ENCODE results near the gene GREB1. TPM values are rescaled to one million over a fixed set of nuclear protein-coding genes. Genes with fewer than 3 reads are reported as not detected.

Gene GREB1
- total and polyA plus RNA-seq, 2 of the 13 experiments (the other 11 are each of a cell fraction or from before 2014, with no cell fraction given) = 31.3 to 61.2 TPM

DNA sequence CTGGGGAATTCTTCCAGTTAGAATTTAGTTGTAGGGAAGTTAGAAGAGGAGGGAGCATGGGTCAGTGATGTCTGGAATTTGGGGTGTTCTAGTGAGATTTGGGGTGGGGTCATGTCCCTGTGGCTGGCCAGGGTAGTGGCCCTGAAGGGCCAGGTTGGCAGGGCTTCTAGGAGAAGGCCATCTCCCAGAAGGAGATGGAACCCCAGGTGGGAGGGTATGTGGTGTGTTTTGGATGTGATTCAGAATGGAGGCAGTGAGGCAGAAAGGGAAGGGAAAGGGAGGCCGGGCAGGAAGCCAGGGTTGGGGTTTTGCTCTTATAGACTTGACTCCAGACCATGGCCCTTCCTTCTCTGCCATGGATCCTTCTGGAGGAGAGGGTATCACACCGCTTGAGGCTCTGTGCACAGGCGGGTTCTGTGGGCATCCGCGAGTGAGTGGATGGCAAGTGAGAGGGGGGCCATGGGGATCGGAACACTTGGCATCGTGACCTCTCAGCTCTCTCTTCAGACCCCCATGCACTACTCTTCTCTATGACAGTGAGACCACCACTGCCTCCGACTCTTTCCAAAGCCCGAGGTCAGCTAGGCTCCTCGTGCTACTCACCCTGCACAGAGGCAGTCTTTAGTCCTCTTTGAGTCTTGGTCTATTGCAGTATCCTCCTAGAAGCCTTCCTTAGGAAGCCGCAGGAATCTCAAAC lies 7.3 kb downstream of the GREB1 start:
- DNase-seq (ENCODE audit: low spot score) = no peak
- in situ Hi-C loops (cut with HindIII; ENCODE audit: extremely low pct_ligation_motif_present, low pct_unique_long_range_greater_than_20kb) = no loop called here
- Histone ChIP-seq H3K4me3 (replicated peaks in 1 of 3; ENCODE audit: insufficient read depth in 1 of 3, low read depth in 2 of 3, low read length in 3 of 3) (peak overlapping the region; percentile 54 to 72 (median 72)), H3K36me3 (replicated peaks in 1 of 2; ENCODE audit: control insufficient read depth in 1 of 2, insufficient read depth in 2 of 2, low read length in 2 of 2) (peaks cover 2 to 5% of the 10 kb centered on the region in 2 experiments; a peak in 2 of 5 replicates), H2AFZ (ENCODE audit: low read length) (no peak overlapping the region), H3K9me3 (ENCODE audit: low read length) (no peaks in the 10 kb centered on the region), H3K27ac (ENCODE audit: extremely low read length, insufficient read depth, low read length) (peak overlapping the region; percentile 88), H3K9ac (ENCODE audit: insufficient read depth, low read depth, low read length) (peak overlapping the region; percentile 73), H3K4me1 (ENCODE audit: insufficient read depth, low read length) (peaks cover 96% of the 10 kb centered on the region), H3K27me3 (ENCODE audit: control insufficient read depth in 1 of 2, insufficient read depth in 2 of 2, low read length in 2 of 2) (no peaks in the 10 kb centered on the region), H3K4me2 (ENCODE audit: low read depth, low read length) (peak overlapping the region; percentile 89), H3K79me2 (ENCODE audit: insufficient read depth, low read length) (peaks cover 86% of the 10 kb centered on the region), H4K20me1 (ENCODE audit: insufficient read depth, low read length) (peaks cover 5% of the 10 kb centered on the region)
- no peak for ATAC-seq
- intact Hi-C loops (cut with micrococcal nuclease; ENCODE audit: unreplicated experiment) = loop anchor here (2.0 kb wide), 1 partner anchor 42 kb away; no protein-coding TSS in a partner anchor
- whole genome bisulfite sequencing (ENCODE audit: low lambda C conversion rate) = 46% methylated on average over 6 of the region's 11 CpGs
- POLR2A ChIA-PET = interaction anchor here (1.2 to 7.4 kb wide), 8 partner anchors 8 to 60 kb away, joined by 3 to 102 read pairs (median 19); no protein-coding TSS in a partner anchor
- no TSS peak for BruUV-seq (replicated peaks)
- CTCF ChIA-PET (ENCODE audit: low intra/inter-chr PET ratio, low total read pairs) = no interaction called here
- no peak for FAIRE-seq
- TF ChIP-seq ELF4 (CRISPR knock-in tag; IDR thresholded peaks at IDR 0.05; ENCODE audit: borderline replicate concordance) (no peak), ZFP36L1 (CRISPR knock-in tag; IDR thresholded peaks at IDR 0.05) (no peak), REST (IDR thresholded peaks at IDR 0.05; ENCODE audit: borderline replicate concordance in 1 of 2, low read depth in 1 of 2, low read length in 2 of 2) (0 out of 4 replicates have a peak, but pooled peaks of 1 of the 2 experiments have one; percentile 4), GLI4 (CRISPR knock-in tag; IDR thresholded peaks at IDR 0.05; ENCODE audit: borderline replicate concordance) (no peak), ZNF331 (CRISPR knock-in tag; IDR thresholded peaks at IDR 0.05) (no peak), FIP1L1 (IDR thresholded peaks at IDR 0.05; ENCODE audit: borderline replicate concordance, insufficient read depth, low read depth, low read length) (no peak), ZNF562 (CRISPR knock-in tag; IDR thresholded peaks at IDR 0.05; ENCODE audit: borderline replicate concordance) (no peak), XBP1 (CRISPR knock-in tag; IDR thresholded peaks at IDR 0.05) (no peak), KDM5A (IDR thresholded peaks at IDR 0.05; ENCODE audit: borderline replicate concordance, low read length) (no peak), ASH2L (IDR thresholded peaks at IDR 0.05; ENCODE audit: insufficient read length, low read depth, low read length) (no peak), ARNTL (CRISPR knock-in tag; IDR thresholded peaks at IDR 0.05) (no peak), ZNF558 (CRISPR knock-in tag; IDR thresholded peaks at IDR 0.05; ENCODE audit: borderline replicate concordance) (no peak), ZBTB20 (CRISPR knock-in tag; IDR thresholded peaks at IDR 0.05; ENCODE audit: borderline replicate concordance, low read depth) (no peak), ZSCAN20 (CRISPR knock-in tag; IDR thresholded peaks at IDR 0.05; ENCODE audit: borderline replicate concordance) (no peak), ZNF234 (CRISPR knock-in tag; conservative IDR thresholded peaks at IDR 0.05) (no peak), TBP (CRISPR knock-in tag; IDR thresholded peaks at IDR 0.05) (no peak), REPIN1 (CRISPR knock-in tag; IDR thresholded peaks at IDR 0.05; ENCODE audit: borderline replicate concordance, low read depth) (peak; percentile 52; the same call in 1 of the 2 replicates), SMAD1 (CRISPR knock-in tag; IDR thresholded peaks at IDR 0.05; ENCODE audit: borderline replicate concordance, low read depth) (peak; percentile 31; the same call in 1 of the 2 replicates), PRMT3 (CRISPR knock-in tag; IDR thresholded peaks at IDR 0.05; ENCODE audit: borderline replicate concordance, low read depth) (0 out of 2 replicates have a peak, but pooled peaks have one; percentile 25), TCF12 (IDR thresholded peaks at IDR 0.05) (no peak), TCF12 (CRISPR knock-in tag; IDR thresholded peaks at IDR 0.05) (no peak)

All from HepG2 (cell line).